Panc1 (cell line): ENCODE results near the gene ANKRD22. TPM values are rescaled to one million over a fixed set of nuclear protein-coding genes. Genes with fewer than 3 reads are reported as not detected.

ENCODE experiments used
- ATAC-seq: fragments of 200-7000 bp; cut with Tn5 transposase; 2 replicates; pipeline ENCODE4 v1.9.1; 2020; ENCODE audit warnings: mild to moderate bottlenecking, moderate library complexity
- BruUV-seq: library from RNA; stranded (reverse); fragments of 400-500 nt; replicated peaks from 2 replicates; lab custom pipeline; 2021; lab: Mats Ljungman, UMichigan
- CTCF ChIA-PET: fragments of 300-600 bp; sonication (Branson Sonifier 250); formaldehyde crosslinking; loops from one replicate; lab custom pipeline; 2022; ENCODE audit warnings: antibody characterized with exemption; lab: Charles Lee
- POLR2A ChIA-PET: fragments of 300-600 bp; sonication (Branson Sonifier 250); formaldehyde crosslinking; loops from one replicate; lab custom pipeline; 2022; ENCODE audit warnings: antibody characterized with exemption; lab: Charles Lee
- DNase-seq: peaks from one replicate; pipeline ENCODE4 v3.0.0-alpha.2; 2010; ENCODE audit warnings: low read depth, low spot score
- H3K27ac ChIP-seq: 2 replicates; pipeline ENCODE4 v1.5.1; 2011; ENCODE audit warnings: mild to moderate bottlenecking, low read length, inconsistent platforms
- H3K27me3 ChIP-seq: fragments of 200-500 bp; sonication (Bioruptor generic); 2 replicates; pipeline ENCODE4 v1.6.0; 2014; ENCODE audit warnings: low read length, inconsistent platforms; ENCODE audit not compliant: control insufficient read depth, insufficient read depth
- H3K36me3 ChIP-seq: fragments of 200-500 bp; sonication (Bioruptor generic); 2 replicates; pipeline ENCODE4 v1.5.1; 2014; ENCODE audit warnings: inconsistent platforms, mild to moderate bottlenecking, low read length, moderate library complexity; ENCODE audit not compliant: control insufficient read depth, insufficient read depth
- H3K4me1 ChIP-seq: 2 replicates; pipeline ENCODE4 v1.5.1; 2011; ENCODE audit warnings: inconsistent platforms, mild to moderate bottlenecking, low read length, moderate library complexity; ENCODE audit not compliant: control insufficient read depth, insufficient read depth
- H3K4me3 ChIP-seq, 2 experiments: 2 replicates each; pipeline ENCODE4 v1.5.1; 2011 to 2012; ENCODE audit warnings: low read depth in 2 of 2, low read length in 2 of 2, mild to moderate bottlenecking in 2 of 2, inconsistent platforms in 1 of 2, moderate library complexity in 1 of 2
- H3K9me3 ChIP-seq: fragments of 200-500 bp; sonication (Bioruptor generic); 2 replicates; pipeline ENCODE4 v1.5.1; 2014; ENCODE audit warnings: low read depth, mild to moderate bottlenecking, inconsistent platforms, low read length, moderate library complexity; ENCODE audit not compliant: control insufficient read depth, insufficient read depth
- POLR2AphosphoS5 ChIP-seq: IDR thresholded peaks from 2 replicates; pipeline ENCODE4 v1.6.1; 2012; ENCODE audit warnings: mild to moderate bottlenecking, low read depth, low read length, moderate library complexity
- SIN3A ChIP-seq: IDR thresholded peaks from 2 replicates; pipeline ENCODE4 v1.6.1; 2012; ENCODE audit warnings: low read depth, mild to moderate bottlenecking, low read length, moderate library complexity, borderline replicate concordance; ENCODE audit not compliant: insufficient read depth
- TCF7L2 ChIP-seq: IDR thresholded peaks from 2 replicates; pipeline ENCODE4 v1.6.1; 2011; ENCODE audit warnings: mild to moderate bottlenecking, low read depth, low read length, inconsistent platforms
- in situ Hi-C: cut with HindIII; loops from 2 replicates; pipeline ENCODE4 v1.10.0; 2016; ENCODE audit warnings: low sequenced_read_pairs, low pct_unique_long_range_greater_than_20kb
- intact Hi-C: fragments of 100-400 bp; cut with micrococcal nuclease; formaldehyde crosslinking; loops from one replicate; pipeline ENCODE4 v1.10.0; 2022; ENCODE audit not compliant: unreplicated experiment
- total RNA-seq: library from RNA; stranded (reverse); gene quantifications from one replicate; pipeline ENCODE4 v1.2.1, GENCODE V29; 2021; ENCODE audit not compliant: unreplicated experiment
- TF ChIP-seq, protein P1 (sequence below): fragments of 450-650 bp; IDR thresholded peaks from 2 replicates; pipeline ENCODE4 v1.5.1; 2017; ENCODE audit warnings: mild to moderate bottlenecking
- TF ChIP-seq, protein P2 (sequence below), 2 experiments: IDR thresholded peaks; 2 replicates each; pipeline ENCODE4 v1.6.1; 2011 to 2012; ENCODE audit warnings: low read depth in 2 of 2, control low read depth in 1 of 2, low read length in 1 of 2, mild to moderate bottlenecking in 1 of 2, moderate library complexity in 1 of 2; ENCODE audit not compliant: insufficient read depth in 1 of 2

The ANKRD22 gene
- total RNA-seq, 1 experiment from 2014 or later: 0.15 TPM

DNA sequence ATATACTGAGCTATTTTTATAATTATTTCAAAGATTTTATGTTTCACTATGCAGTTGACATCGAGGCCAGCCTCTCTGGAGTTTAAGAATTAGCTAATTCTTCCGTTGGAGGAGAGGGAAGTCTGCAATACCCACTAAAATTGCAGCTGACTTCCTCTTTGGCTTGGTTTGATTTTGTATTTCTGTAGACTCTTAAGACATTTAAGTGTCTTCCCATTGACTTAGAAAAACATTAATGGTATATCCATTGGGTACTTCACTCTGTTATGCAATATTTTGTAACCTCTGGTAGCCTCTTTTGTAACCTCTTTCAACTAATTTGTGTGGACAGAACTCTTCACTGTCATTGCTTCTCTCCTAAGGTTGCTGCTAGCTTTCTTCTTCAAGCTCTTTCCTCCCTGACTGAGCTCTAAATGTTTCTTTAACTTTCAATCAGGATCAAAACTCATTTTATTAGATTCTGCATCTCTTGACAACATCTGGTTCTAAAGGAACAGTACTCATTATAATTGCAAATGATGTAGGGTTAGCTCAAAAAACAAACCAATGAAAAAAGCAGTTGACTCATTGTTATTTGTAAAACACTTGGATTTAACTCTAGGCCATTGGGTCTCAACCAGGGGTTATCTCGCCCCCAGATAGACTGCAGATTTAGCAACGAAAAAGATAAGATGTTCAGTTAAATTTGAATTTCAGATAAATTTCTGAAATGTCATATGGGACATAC lies 1.7 kb upstream of the ANKRD22 start:
- ChIA-PET POLR2A (no interaction called here), CTCF (interaction anchor here (0.7 kb wide), 1 partner anchor 41 kb away, joined by 3 read pairs; no protein-coding TSS in a partner anchor)
- Histone ChIP-seq H3K4me1 (peaks cover 9% of the 10 kb centered on the region), H3K27ac (no peak overlapping the region), H3K27me3 (no peaks in the 10 kb centered on the region), H3K9me3 (no peaks in the 10 kb centered on the region), H3K4me3 (no peak overlapping the region), H3K36me3 (no peaks in the 10 kb centered on the region)
- BruUV-seq: no TSS peak
- ATAC-seq: no peak
- in situ Hi-C loops: no loop called here
- no peak for DNase-seq
- intact Hi-C loops: no loop called here
- no peak for TF ChIP-seq TCF7L2
- no peak for TF ChIP-seq POLR2AphosphoS5
- TF ChIP-seq, protein P1, sequence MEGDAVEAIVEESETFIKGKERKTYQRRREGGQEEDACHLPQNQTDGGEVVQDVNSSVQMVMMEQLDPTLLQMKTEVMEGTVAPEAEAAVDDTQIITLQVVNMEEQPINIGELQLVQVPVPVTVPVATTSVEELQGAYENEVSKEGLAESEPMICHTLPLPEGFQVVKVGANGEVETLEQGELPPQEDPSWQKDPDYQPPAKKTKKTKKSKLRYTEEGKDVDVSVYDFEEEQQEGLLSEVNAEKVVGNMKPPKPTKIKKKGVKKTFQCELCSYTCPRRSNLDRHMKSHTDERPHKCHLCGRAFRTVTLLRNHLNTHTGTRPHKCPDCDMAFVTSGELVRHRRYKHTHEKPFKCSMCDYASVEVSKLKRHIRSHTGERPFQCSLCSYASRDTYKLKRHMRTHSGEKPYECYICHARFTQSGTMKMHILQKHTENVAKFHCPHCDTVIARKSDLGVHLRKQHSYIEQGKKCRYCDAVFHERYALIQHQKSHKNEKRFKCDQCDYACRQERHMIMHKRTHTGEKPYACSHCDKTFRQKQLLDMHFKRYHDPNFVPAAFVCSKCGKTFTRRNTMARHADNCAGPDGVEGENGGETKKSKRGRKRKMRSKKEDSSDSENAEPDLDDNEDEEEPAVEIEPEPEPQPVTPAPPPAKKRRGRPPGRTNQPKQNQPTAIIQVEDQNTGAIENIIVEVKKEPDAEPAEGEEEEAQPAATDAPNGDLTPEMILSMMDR: no peak
- TF ChIP-seq, protein P2, sequence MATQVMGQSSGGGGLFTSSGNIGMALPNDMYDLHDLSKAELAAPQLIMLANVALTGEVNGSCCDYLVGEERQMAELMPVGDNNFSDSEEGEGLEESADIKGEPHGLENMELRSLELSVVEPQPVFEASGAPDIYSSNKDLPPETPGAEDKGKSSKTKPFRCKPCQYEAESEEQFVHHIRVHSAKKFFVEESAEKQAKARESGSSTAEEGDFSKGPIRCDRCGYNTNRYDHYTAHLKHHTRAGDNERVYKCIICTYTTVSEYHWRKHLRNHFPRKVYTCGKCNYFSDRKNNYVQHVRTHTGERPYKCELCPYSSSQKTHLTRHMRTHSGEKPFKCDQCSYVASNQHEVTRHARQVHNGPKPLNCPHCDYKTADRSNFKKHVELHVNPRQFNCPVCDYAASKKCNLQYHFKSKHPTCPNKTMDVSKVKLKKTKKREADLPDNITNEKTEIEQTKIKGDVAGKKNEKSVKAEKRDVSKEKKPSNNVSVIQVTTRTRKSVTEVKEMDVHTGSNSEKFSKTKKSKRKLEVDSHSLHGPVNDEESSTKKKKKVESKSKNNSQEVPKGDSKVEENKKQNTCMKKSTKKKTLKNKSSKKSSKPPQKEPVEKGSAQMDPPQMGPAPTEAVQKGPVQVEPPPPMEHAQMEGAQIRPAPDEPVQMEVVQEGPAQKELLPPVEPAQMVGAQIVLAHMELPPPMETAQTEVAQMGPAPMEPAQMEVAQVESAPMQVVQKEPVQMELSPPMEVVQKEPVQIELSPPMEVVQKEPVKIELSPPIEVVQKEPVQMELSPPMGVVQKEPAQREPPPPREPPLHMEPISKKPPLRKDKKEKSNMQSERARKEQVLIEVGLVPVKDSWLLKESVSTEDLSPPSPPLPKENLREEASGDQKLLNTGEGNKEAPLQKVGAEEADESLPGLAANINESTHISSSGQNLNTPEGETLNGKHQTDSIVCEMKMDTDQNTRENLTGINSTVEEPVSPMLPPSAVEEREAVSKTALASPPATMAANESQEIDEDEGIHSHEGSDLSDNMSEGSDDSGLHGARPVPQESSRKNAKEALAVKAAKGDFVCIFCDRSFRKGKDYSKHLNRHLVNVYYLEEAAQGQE (IDR thresholded peaks at IDR 0.05; ENCODE audit: insufficient read depth in 1 of 2, low read depth in 2 of 2, low read length in 1 of 2): no peak
- TF ChIP-seq SIN3A: no peak

DNA sequence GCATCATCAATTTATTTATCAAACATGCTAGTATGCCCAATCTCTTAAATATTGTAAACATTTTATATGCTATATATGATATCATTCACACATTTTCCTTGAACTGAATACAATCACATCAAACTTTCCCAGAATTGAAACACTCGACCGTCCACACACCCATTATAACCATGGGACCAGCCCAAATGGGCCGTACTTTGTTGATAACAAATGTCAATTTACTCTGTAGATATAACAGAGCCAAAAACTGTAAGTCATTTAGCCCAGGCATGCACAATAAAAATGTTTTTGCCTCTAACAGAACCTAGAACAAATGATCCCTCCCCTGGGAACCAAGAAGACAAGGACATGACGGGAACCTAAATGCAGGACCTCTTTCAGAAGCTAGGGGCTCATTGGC lies 683 bp upstream of the ANKRD22 start:
- H3K27me3 ChIP-seq: no peaks in the 10 kb centered on the region
- in situ Hi-C loops: no loop called here
- DNase-seq (no peak), ATAC-seq (no peak)
- H3K36me3 ChIP-seq: no peaks in the 10 kb centered on the region
- H3K4me1 ChIP-seq: peaks cover 9% of the 10 kb centered on the region
- H3K4me3 ChIP-seq: no peak overlapping the region
- no peak overlapping the region for H3K27ac ChIP-seq
- CTCF ChIA-PET: no interaction called here
- POLR2A ChIA-PET: no interaction called here
- BruUV-seq: no TSS peak
- no peaks in the 10 kb centered on the region for H3K9me3 ChIP-seq
- intact Hi-C loops: no loop called here
- no peak for TF ChIP-seq TCF7L2
- TF ChIP-seq POLR2AphosphoS5: no peak
- TF ChIP-seq SIN3A: no peak
- TF ChIP-seq, protein P2 (IDR thresholded peaks at IDR 0.05; ENCODE audit: insufficient read depth in 1 of 2, low read depth in 2 of 2, low read length in 1 of 2): no peak
- TF ChIP-seq, protein P1: no peak
